HepG2 (cell line): ENCODE data around the gene OR8B3. TPM values are rescaled to one million over a fixed set of nuclear protein-coding genes. Genes with fewer than 3 reads are reported as not detected.

ENCODE experiments used
- ATAC-seq: fragments of 200-7000 bp; cut with Tn5 transposase; 3 replicates; pipeline ENCODE4 v1.9.1; 2020; ENCODE audit warnings: mild to moderate bottlenecking, moderate library complexity
- BruUV-seq: library from RNA; stranded (reverse); fragments of 400-500 nt; replicated peaks from 2 replicates; lab custom pipeline; 2021; lab: Mats Ljungman, UMichigan
- CTCF ChIA-PET: fragments of 300-600 bp; formaldehyde crosslinking; extraction: SDS; loops from one replicate; lab custom pipeline; 2021; ENCODE audit warnings: low total read pairs, inconsistent platforms, low intra/inter-chr PET ratio; lab: Yijun Ruan, JAX
- POLR2A ChIA-PET: fragments of 350-600 bp; sonication (Branson Sonifier 250); formaldehyde crosslinking; loops from one replicate; lab custom pipeline; 2020; ENCODE audit warnings: antibody characterized with exemption, inconsistent platforms; lab: Yijun Ruan, JAX
- DNase-seq: peaks from one replicate; pipeline ENCODE4 v3.0.0-alpha.2; 2015; ENCODE audit warnings: low spot score
- FAIRE-seq: peaks from 3 replicates; lab custom pipeline; 2011; peaks lifted over from hg19 to GRCh38; lab: Jason Lieb, UNC
- H2AFZ ChIP-seq: one replicate; pipeline ENCODE4 v1.6.1; 2011; ENCODE audit warnings: low read length, inconsistent platforms
- H3K27ac ChIP-seq: fragments of 300-600 bp; 3 replicates; pipeline ENCODE4 v1.8.0; 2011; ENCODE audit warnings: mixed run types, mild to moderate bottlenecking, mixed read lengths, low read length, inconsistent platforms; ENCODE audit not compliant: insufficient read depth; ENCODE audit errors: extremely low read length
- H3K27me3 ChIP-seq, 2 experiments: fragments of 200-600 bp in 1 of 2; 2 replicates in 1 of 2; 3 replicates in 1 of 2; pipeline versions ENCODE4 v1.6.0 to v1.8.0; 2011; ENCODE audit warnings: low read length in 2 of 2, mild to moderate bottlenecking in 2 of 2, moderate library complexity in 2 of 2, inconsistent platforms in 1 of 2; ENCODE audit not compliant: insufficient read depth in 2 of 2, control insufficient read depth in 1 of 2
- H3K36me3 ChIP-seq, 2 experiments: fragments of 200-600 bp in 1 of 2; replicated peaks in 1 of 2; 2 replicates in 1 of 2; 3 replicates in 1 of 2; pipeline versions ENCODE4 v1.5.1 to v1.8.0; 2011; ENCODE audit warnings: low read length in 2 of 2, inconsistent platforms in 1 of 2; ENCODE audit not compliant: insufficient read depth in 2 of 2, control insufficient read depth in 1 of 2
- H3K4me1 ChIP-seq: 2 replicates; pipeline ENCODE4 v1.5.1; 2012; ENCODE audit warnings: low read length, inconsistent platforms; ENCODE audit not compliant: insufficient read depth
- H3K4me2 ChIP-seq: 2 replicates; pipeline ENCODE4 v1.6.0; 2011; ENCODE audit warnings: low read depth, low read length, inconsistent platforms
- H3K4me3 ChIP-seq, 3 experiments: fragments of 200-600 bp in 1 of 3; sonication (generic), shearing (Covaris generic) in 1 of 3; replicated peaks in 1 of 3; 2 replicates each; pipeline ENCODE4 v1.5.1; 2011 to 2016; ENCODE audit warnings: low read length in 3 of 3, inconsistent platforms in 2 of 3, low read depth in 2 of 3, mild to moderate bottlenecking in 2 of 3, control low read depth in 1 of 3, mixed read lengths in 1 of 3; ENCODE audit not compliant: insufficient read depth in 1 of 3
- H3K79me2 ChIP-seq: one replicate; pipeline ENCODE4 v1.6.1; 2011; ENCODE audit warnings: low read length, inconsistent platforms; ENCODE audit not compliant: insufficient read depth
- H3K9ac ChIP-seq: 2 replicates; pipeline ENCODE4 v1.6.0; 2011; ENCODE audit warnings: mild to moderate bottlenecking, low read depth, low read length, inconsistent platforms; ENCODE audit not compliant: insufficient read depth
- H3K9me3 ChIP-seq: 2 replicates; pipeline ENCODE4 v1.5.1; 2012; ENCODE audit warnings: mild to moderate bottlenecking, low read length
- H4K20me1 ChIP-seq: 2 replicates; pipeline ENCODE4 v1.6.0; 2011; ENCODE audit warnings: inconsistent platforms, mild to moderate bottlenecking, low read length, moderate library complexity; ENCODE audit not compliant: insufficient read depth
- CEBPB ChIP-seq: IDR thresholded peaks from 2 replicates; pipeline ENCODE4 v1.6.1; 2011; ENCODE audit warnings: low read depth, low read length, improper control_type of control experiment, borderline replicate concordance
- MTA3 ChIP-seq: sonication (generic); formaldehyde crosslinking; IDR thresholded peaks from 2 replicates; pipeline ENCODE4 v1.4.0; 2020; ENCODE audit warnings: missing genetic modification reagents
- NFATC3 ChIP-seq: sonication (generic); formaldehyde crosslinking; IDR thresholded peaks from 2 replicates; pipeline ENCODE4 v1.5.1; 2020; ENCODE audit warnings: mild to moderate bottlenecking, missing genetic modification reagents
- POLR2A ChIP-seq, 2 experiments: IDR thresholded peaks; 2 replicates each; pipeline ENCODE4 v1.6.1; 2011; ENCODE audit warnings: low read depth in 2 of 2, low read length in 2 of 2, mild to moderate bottlenecking in 1 of 2, moderate library complexity in 1 of 2; ENCODE audit not compliant: insufficient read depth in 1 of 2
- POLR2G ChIP-seq: fragments of 200-400 bp; formaldehyde crosslinking; IDR thresholded peaks from 2 replicates; pipeline ENCODE4 v1.6.1; 2018; ENCODE audit warnings: mild to moderate bottlenecking, low read depth, low read length, moderate library complexity
- PPARG ChIP-seq: conservative IDR thresholded peaks from 2 replicates; pipeline ENCODE4 v1.6.1; 2016; ENCODE audit warnings: missing biosample characterization, missing genetic modification reagents
- SOX5 ChIP-seq: IDR thresholded peaks from 2 replicates; pipeline ENCODE4 v1.6.1; 2016; ENCODE audit warnings: borderline replicate concordance
- SP2 ChIP-seq: sonication (generic); formaldehyde crosslinking; IDR thresholded peaks from 2 replicates; pipeline ENCODE4 v1.5.1; 2020; ENCODE audit warnings: mild to moderate bottlenecking, missing genetic modification reagents
- TBX2 ChIP-seq: sonication (generic); formaldehyde crosslinking; IDR thresholded peaks from 2 replicates; pipeline ENCODE4 v1.5.0; 2020; ENCODE audit warnings: missing genetic modification reagents, mild to moderate bottlenecking, borderline replicate concordance
- TBX3 ChIP-seq: fragments of 450-650 bp; IDR thresholded peaks from 2 replicates; pipeline ENCODE4 v1.6.1; 2017; ENCODE audit warnings: antibody characterized with exemption, mild to moderate bottlenecking, inconsistent platforms, borderline replicate concordance
- ZKSCAN1 ChIP-seq: fragments of 150-350 bp; IDR thresholded peaks from 2 replicates; pipeline ENCODE4 v1.6.1; 2014; ENCODE audit warnings: low read length
- ZKSCAN8 ChIP-seq: IDR thresholded peaks from 2 replicates; pipeline ENCODE4 v1.6.1; 2016; ENCODE audit warnings: borderline replicate concordance, missing genetic modification reagents, missing compliant biosample characterization
- ZNF510 ChIP-seq: sonication (generic); formaldehyde crosslinking; IDR thresholded peaks from 2 replicates; pipeline ENCODE4 v1.4.0; 2020; ENCODE audit warnings: low read depth, mild to moderate bottlenecking, missing genetic modification reagents
- ZNF543 ChIP-seq: sonication (generic); formaldehyde crosslinking; IDR thresholded peaks from 2 replicates; pipeline ENCODE4 v1.4.0; 2020; ENCODE audit warnings: mild to moderate bottlenecking, missing genetic modification reagents
- ZNF562 ChIP-seq: sonication (generic); formaldehyde crosslinking; IDR thresholded peaks from 2 replicates; pipeline ENCODE4 v1.8.0; 2022; ENCODE audit warnings: missing genetic modification reagents, borderline replicate concordance
- ZNF687 ChIP-seq: sonication (generic); formaldehyde crosslinking; IDR thresholded peaks from 2 replicates; pipeline ENCODE4 v1.5.1; 2020; ENCODE audit warnings: mild to moderate bottlenecking, missing genetic modification reagents, moderate library complexity
- ZNF766 ChIP-seq: sonication (generic); formaldehyde crosslinking; IDR thresholded peaks from 2 replicates; pipeline ENCODE4 v1.5.0; 2020; ENCODE audit warnings: missing genetic modification reagents, borderline replicate concordance
- ZNF781 ChIP-seq: sonication (generic); formaldehyde crosslinking; IDR thresholded peaks from 2 replicates; pipeline ENCODE4 v1.5.1; 2020; ENCODE audit warnings: borderline replicate concordance, mild to moderate bottlenecking, missing genetic modification reagents; ENCODE audit errors: not compliant biosample characterization
- WGBS: methylation state at CpG from one replicate; pipeline ENCODE4 v1.1.6; 2017; ENCODE audit warnings: low lambda C conversion rate; 5-methylcytosine and 5-hydroxymethylcytosine counted together
- in situ Hi-C: cut with HindIII; loops from 2 replicates; pipeline ENCODE4 v1.10.0; 2017; ENCODE audit warnings: low pct_unique_long_range_greater_than_20kb; ENCODE audit not compliant: extremely low pct_ligation_motif_present
- intact Hi-C: fragments of 100-400 bp; cut with micrococcal nuclease; formaldehyde crosslinking; loops from one replicate; pipeline ENCODE4 v1.10.0; 2022; ENCODE audit not compliant: unreplicated experiment
- polyA plus RNA-seq, 8 experiments: library from polyadenylated mRNA; depleted of rRNA in 3 of 8; stranded (reverse) in 7 of 8; unstranded in 1 of 8; fragments of >200 nt; fragmentation: Illumina TruSeq in 4 of 8; extraction: Trizol in 4 of 8; gene quantifications; 2 replicates each; pipeline versions ENCODE4 v1.2.1 to v1.2.3, GENCODE V29; 2011 to 2016; ENCODE audit warnings: low read depth in 4 of 8, missing spikeins in 1 of 8, mixed read lengths in 1 of 8; ENCODE audit not compliant: insufficient read depth in 1 of 8
- total RNA-seq, 5 experiments: library from RNA; depleted of rRNA; stranded (reverse); fragments of >200 nt; fragmentation: Illumina TruSeq; extraction: Trizol; gene quantifications; 2 replicates each; pipeline ENCODE4 v1.2.3, GENCODE V29; 2016; ENCODE audit warnings: low read depth in 1 of 5

The OR8B3 gene
- total and polyA plus RNA-seq, 2 of the 13 experiments (the other 11 are each of a cell fraction or from before 2014, with no cell fraction given) = not detected

- 24% methylated on average over 2 of the region's 2 CpGs for WGBS
- Histone ChIP-seq H3K9me3 (peaks cover 9% of the 10 kb centered on the region), H3K27ac (no peak overlapping the region), H3K36me3 (no peaks in the 10 kb centered on the region), H2AFZ (no peak overlapping the region), H4K20me1 (no peaks in the 10 kb centered on the region), H3K27me3 (0 out of 5 replicates have a peak, but pooled peaks cover 0 to 8% of the 10 kb centered on the region in 2 experiments), H3K79me2 (no peaks in the 10 kb centered on the region), H3K9ac (no peak overlapping the region)
- ChIA-PET CTCF (no interaction called here), POLR2A (no interaction called here)
- no TSS peak for BruUV-seq
- in situ Hi-C loops = no loop called here
- TF ChIP-seq ZNF510 (CRISPR knock-in tag) (no peak), ZNF562 (no peak), PPARG (CRISPR knock-in tag) (no peak), ZKSCAN8 (CRISPR knock-in tag) (no peak), ZNF766 (no peak), ZNF543 (CRISPR knock-in tag) (no peak), NFATC3 (CRISPR knock-in tag) (no peak)
- TF ChIP-seq, all 625 proteins: peak for 0
- Histone ChIP-seq H3K4me2 (no peak overlapping the region), H3K4me1 (no peaks in the 10 kb centered on the region), H3K4me3 (no peak overlapping the region)
- DNase-seq = no peak
- intact Hi-C loops = no loop called here
- no peak for FAIRE-seq
- no peak for ATAC-seq
Observed at GRCh38 chr11:124429599-124429998, 30.8 kb upstream of the OR8B3 start.

- FAIRE-seq (no peak), DNase-seq (no peak), ATAC-seq (no peak)
- WGBS = 0% methylated on average over 2 of the region's 2 CpGs
- no peaks in the 10 kb centered on the region for H3K9me3 ChIP-seq
- H3K4me1 ChIP-seq = no peaks in the 10 kb centered on the region
- no TSS peak for BruUV-seq
- in situ Hi-C loops = no loop called here
- no peaks in the 10 kb centered on the region for H3K36me3 ChIP-seq
- no peak within 1 kb of the TSS for H3K4me3 ChIP-seq
- no peak within 1 kb of the TSS for H2AFZ ChIP-seq
- H3K27ac ChIP-seq = no peak within 1 kb of the TSS
- no peak within 1 kb of the TSS for H3K9ac ChIP-seq
- H3K27me3 ChIP-seq = peaks cover 0 to 8% of the 10 kb centered on the region in 2 experiments; a peak in 3 of 5 replicates
- POLR2A ChIA-PET = no interaction called here
- H4K20me1 ChIP-seq = no peaks in the 10 kb centered on the region
- CTCF ChIA-PET = no interaction called here
- intact Hi-C loops = no loop called here
- H3K79me2 ChIP-seq = no peaks in the 10 kb centered on the region
- H3K4me2 ChIP-seq = no peak within 1 kb of the TSS
- TF ChIP-seq ZNF687 (CRISPR knock-in tag) (no peak), SP2 (CRISPR knock-in tag) (no peak), CEBPB (no peak), ZNF781 (CRISPR knock-in tag) (no peak), SOX5 (CRISPR knock-in tag) (no peak), POLR2A (IDR thresholded peaks at IDR 0.05; ENCODE audit: insufficient read depth in 1 of 2, low read depth in 2 of 2, low read length in 2 of 2) (no peak), ZKSCAN1 (no peak), POLR2G (no peak), TBX3 (no peak), TBX2 (CRISPR knock-in tag) (no peak), MTA3 (CRISPR knock-in tag) (no peak)
Observed at GRCh38 chr11:124424384-124424921, 25.6 kb upstream of the OR8B3 start, which contains the start of gene OR8B4. Gene OR8B4, minus strand, starts transcription at chr11:124424871. Its CDS starts 0 bp downstream, at chr11:124424871.
